ENCODE data around the gene COL6A3.

COL6A3 gene

GRCh38 chr2:237444071-237444470, 30.1 kb upstream of the COL6A3 start:
- no peak for DNase-seq (ENCODE audit: low read depth in 3 of 3)

GRCh38 chr2:237441605-237442274, 27.8 kb upstream of the COL6A3 start:
- peak in 1 of 3 donors; percentile 31 for DNase-seq (ENCODE audit: low read depth in 3 of 3)

GRCh38 chr2:237440819-237441281, 26.9 kb upstream of the COL6A3 start:
- DNase-seq (ENCODE audit: low read depth in 3 of 3) = peak in 2 of 3 donors; percentile 35 to 66

- no peak for DNase-seq (ENCODE audit: low read depth in 3 of 3)
Measured at GRCh38 chr2:237438080-237438940, 24.3 kb upstream of the COL6A3 start.

- DNase-seq (ENCODE audit: low read depth in 3 of 3) = no peak
Measured at GRCh38 chr2:237437566-237437965, 23.6 kb upstream of the COL6A3 start.

GRCh38 chr2:237435844-237436587, 22.1 kb upstream of the COL6A3 start:
- DNase-seq (ENCODE audit: low read depth in 3 of 3) = no peak

- peak; percentile 67 to 83 (median 81) for DNase-seq (ENCODE audit: low read depth in 3 of 3)
Measured at GRCh38 chr2:237434866-237435311, 20.9 kb upstream of the COL6A3 start.

GRCh38 chr2:237433920-237434676, 20.1 kb upstream of the COL6A3 start:
- DNase-seq (ENCODE audit: low read depth in 3 of 3) = no peak

GRCh38 chr2:237432484-237433092, 18.6 kb upstream of the COL6A3 start:
- DNase-seq (ENCODE audit: low read depth in 3 of 3) = peak; percentile 72 to 92 (median 88)

GRCh38 chr2:237431837-237432236, 17.9 kb upstream of the COL6A3 start:
- no peak for DNase-seq (ENCODE audit: low read depth in 3 of 3)

GRCh38 chr2:237431372-237431771, 17.4 kb upstream of the COL6A3 start:
- no peak for DNase-seq (ENCODE audit: low read depth in 3 of 3)

GRCh38 chr2:237430861-237431260, 16.9 kb upstream of the COL6A3 start:
- DNase-seq (ENCODE audit: low read depth in 3 of 3) = no peak

GRCh38 chr2:237429753-237430152, 15.8 kb upstream of the COL6A3 start:
- DNase-seq (ENCODE audit: low read depth in 3 of 3) = no peak

GRCh38 chr2:237427769-237428506, 14.0 kb upstream of the COL6A3 start:
- DNase-seq (ENCODE audit: low read depth in 3 of 3) = peak; percentile 62 to 89 (median 73)

- DNase-seq (ENCODE audit: low read depth in 3 of 3) = no peak
Measured at GRCh38 chr2:237426517-237426916, 12.6 kb upstream of the COL6A3 start.

GRCh38 chr2:237425320-237425719, 11.4 kb upstream of the COL6A3 start:
- DNase-seq (ENCODE audit: low read depth in 3 of 3) = no peak

GRCh38 chr2:237424544-237424943, 10.6 kb upstream of the COL6A3 start:
- DNase-seq (ENCODE audit: low read depth in 3 of 3) = no peak

GRCh38 chr2:237423891-237424290, 9.9 kb upstream of the COL6A3 start:
- DNase-seq (ENCODE audit: low read depth in 3 of 3) = no peak

- DNase-seq (ENCODE audit: low read depth in 3 of 3) = no peak
Measured at GRCh38 chr2:237422309-237422708, 8.3 kb upstream of the COL6A3 start.

- DNase-seq (ENCODE audit: low read depth in 3 of 3) = peak; percentile 58 to 79 (median 74)
Measured at GRCh38 chr2:237421542-237422116, 7.7 kb upstream of the COL6A3 start.
